ENCODE data around the gene ACKR2.

ACKR2 gene

GRCh38 chr3:42872718-42873117 is 63.5 kb downstream of the ACKR2 start:
- no peak for DNase-seq (ENCODE audit: low spot score)
- H3K27ac ChIP-seq, result no peak overlapping the region
- TF ChIP-seq CTCF (conservative IDR thresholded peaks at IDR 0.05; ENCODE audit: low read depth), result no peak
- POLR2A ChIA-PET (ENCODE audit: low non-redundant PET), result no interaction called here
- CTCF ChIA-PET, result no interaction called here

GRCh38 chr3:42873221-42873982 is 64.2 kb downstream of the ACKR2 start:
- no peak for DNase-seq (ENCODE audit: low spot score)
- TF ChIP-seq CTCF (conservative IDR thresholded peaks at IDR 0.05; ENCODE audit: low read depth), result no peak
- ChIA-PET CTCF (no interaction called here), POLR2A (ENCODE audit: low non-redundant PET) (no interaction called here)
- no peak overlapping the region for H3K27ac ChIP-seq

GRCh38 chr3:42874749-42875148 is 65.5 kb downstream of the ACKR2 start:
- ChIA-PET CTCF (interaction anchor here (0.6 kb wide), 1 partner anchor 246 kb away, joined by 3 read pairs; no protein-coding TSS in a partner anchor), POLR2A (ENCODE audit: low non-redundant PET) (no interaction called here)
- TF ChIP-seq CTCF (conservative IDR thresholded peaks at IDR 0.05; ENCODE audit: low read depth), result no peak
- H3K27ac ChIP-seq, result no peak overlapping the region
- DNase-seq (ENCODE audit: low spot score), result no peak

GRCh38 chr3:42875325-42876151 is 66.3 kb downstream of the ACKR2 start, which contains the start of gene CYP8B1:
TSS of gene CYP8B1 (minus strand) at chr3:42875879. CDS start at chr3:42875816, 63 bp downstream.
- TF ChIP-seq CTCF (conservative IDR thresholded peaks at IDR 0.05; ENCODE audit: low read depth), result no peak
- CTCF ChIA-PET, result no interaction called here
- no peak for DNase-seq (ENCODE audit: low spot score)
- H3K27ac ChIP-seq, result no peak within 1 kb of the TSS
- POLR2A ChIA-PET (ENCODE audit: low non-redundant PET), result no interaction called here

- CTCF ChIA-PET, result no interaction called here
- POLR2A ChIA-PET (ENCODE audit: low non-redundant PET), result no interaction called here
- no peak for TF ChIP-seq CTCF (conservative IDR thresholded peaks at IDR 0.05; ENCODE audit: low read depth)
- no peak for DNase-seq (ENCODE audit: low spot score)
- H3K27ac ChIP-seq, result no peak overlapping the region
These were observed 67.2 kb downstream of the ACKR2 start for GRCh38 chr3:42876401-42876800.

- ChIA-PET POLR2A (ENCODE audit: low non-redundant PET) (no interaction called here), CTCF (no interaction called here)
- TF ChIP-seq CTCF (conservative IDR thresholded peaks at IDR 0.05; ENCODE audit: low read depth), result no peak
- H3K27ac ChIP-seq, result no peak overlapping the region
- DNase-seq (ENCODE audit: low spot score), result no peak
These were observed 67.9 kb downstream of the ACKR2 start for GRCh38 chr3:42876940-42877720.
